Neural cell (in vitro differentiated cells): Measurements from ENCODE around the gene TET2. TPM values are rescaled to one million over a fixed set of nuclear protein-coding genes. Genes with fewer than 3 reads are reported as not detected.

ENCODE experiments used
- H2AFZ ChIP-seq: fragments of 200-600, 300-800 bp; sonication (generic), shearing (Covaris generic); 2 replicates; pipeline ENCODE4 v1.6.0; 2014; ENCODE audit warnings: low read depth, mild to moderate bottlenecking, antibody characterized with exemption, low read length, moderate library complexity
- H3F3A ChIP-seq: fragments of 200-600 bp; shearing (Covaris generic); 2 replicates; pipeline ENCODE4 v1.6.1; 2016; ENCODE audit warnings: mild to moderate bottlenecking, moderate library complexity, mixed read lengths, antibody characterized with exemption, low read length; ENCODE audit not compliant: insufficient read depth, poor library complexity, severe bottlenecking
- H3K27ac ChIP-seq: fragments of 200-600, 300-800 bp; sonication (generic), shearing (Covaris generic); 2 replicates; pipeline ENCODE4 v1.5.1; 2014; ENCODE audit warnings: mild to moderate bottlenecking, low read length, moderate library complexity
- H3K27me3 ChIP-seq: fragments of 300-800, 200-600 bp; sonication (generic), shearing (Covaris generic); 2 replicates; pipeline ENCODE4 v1.6.0; 2014; ENCODE audit warnings: mild to moderate bottlenecking, low read depth, low read length, moderate library complexity; ENCODE audit not compliant: insufficient read depth
- H3K36me3 ChIP-seq: fragments of 300-800, 200-600 bp; sonication (generic), shearing (Covaris generic); 2 replicates; pipeline ENCODE4 v1.5.1; 2014; ENCODE audit warnings: mild to moderate bottlenecking, antibody characterized with exemption, low read length, moderate library complexity; ENCODE audit not compliant: insufficient read depth
- H3K4me2 ChIP-seq: fragments of 300-800, 200-600 bp; sonication (generic), shearing (Covaris generic); 2 replicates; pipeline ENCODE4 v1.6.0; 2014; ENCODE audit warnings: mild to moderate bottlenecking, low read length
- H3K4me3 ChIP-seq: fragments of 300-800, 200-600 bp; sonication (generic), shearing (Covaris generic); 2 replicates; pipeline ENCODE4 v1.5.1; 2014; ENCODE audit warnings: mild to moderate bottlenecking, low read length, moderate library complexity
- H3K79me2 ChIP-seq: fragments of 200-600 bp; shearing (Covaris generic); replicated peaks from 2 replicates; pipeline ENCODE4 v1.6.0; 2014; ENCODE audit warnings: mild to moderate bottlenecking, low read length, moderate library complexity; ENCODE audit not compliant: insufficient read depth
- H3K9ac ChIP-seq: fragments of 300-800, 200-600 bp; sonication (generic), shearing (Covaris generic); 2 replicates; pipeline ENCODE4 v1.6.1; 2016; ENCODE audit warnings: mild to moderate bottlenecking, low read length, mixed read lengths
- H3K9me2 ChIP-seq: fragments of 200-600 bp; shearing (Covaris generic); 2 replicates; pipeline ENCODE4 v1.6.1; 2016; ENCODE audit warnings: mild to moderate bottlenecking, low read length, mixed read lengths; ENCODE audit not compliant: insufficient read depth
- H3K9me3 ChIP-seq: fragments of 200-600, 300-800 bp; sonication (generic), shearing (Covaris generic); 2 replicates; pipeline ENCODE4 v1.6.1; 2016; ENCODE audit warnings: mild to moderate bottlenecking, mixed run types, low read length, moderate library complexity, mixed read lengths
- H4K20me1 ChIP-seq: fragments of 200-600 bp; shearing (Covaris generic); 2 replicates; pipeline ENCODE4 v1.6.1; 2016; ENCODE audit warnings: mild to moderate bottlenecking, mixed run types; ENCODE audit not compliant: insufficient read depth
- CTCF ChIP-seq: fragments of 450-650 bp; IDR thresholded peaks from 2 replicates; pipeline ENCODE4 v1.5.1; 2014; ENCODE audit warnings: antibody characterized with exemption, mild to moderate bottlenecking, moderate library complexity; ENCODE audit not compliant: poor library complexity, severe bottlenecking
- EP300 ChIP-seq: fragments of 450-650 bp; conservative IDR thresholded peaks from 2 replicates; pipeline ENCODE4 v1.6.1; 2014; ENCODE audit warnings: antibody characterized with exemption, mild to moderate bottlenecking, moderate library complexity; ENCODE audit not compliant: poor library complexity, severe bottlenecking
- EZH2 ChIP-seq: fragments of 200-600, 300-800 bp; shearing (Covaris generic), sonication (generic); IDR thresholded peaks from 2 replicates; pipeline ENCODE4 v1.6.1; 2014; ENCODE audit warnings: antibody characterized with exemption, low read length, borderline replicate concordance, mild to moderate bottlenecking; ENCODE audit not compliant: insufficient read depth, poor library complexity, severe bottlenecking
- MXI1 ChIP-seq: fragments of 450-650 bp; conservative IDR thresholded peaks from 2 replicates; pipeline ENCODE4 v1.6.1; 2014; ENCODE audit warnings: antibody characterized with exemption, mild to moderate bottlenecking; ENCODE audit not compliant: poor library complexity, severe bottlenecking
- POLR2AphosphoS5 ChIP-seq: IDR thresholded peaks from 2 replicates; pipeline ENCODE4 v1.6.1; 2012
- RAD21 ChIP-seq: fragments of 450-650 bp; conservative IDR thresholded peaks from 2 replicates; pipeline ENCODE4 v1.6.1; 2014; ENCODE audit warnings: antibody characterized with exemption, mild to moderate bottlenecking, moderate library complexity
- SMC3 ChIP-seq: fragments of 450-650 bp; conservative IDR thresholded peaks from 2 replicates; pipeline ENCODE4 v1.6.1; 2014; ENCODE audit warnings: antibody characterized with exemption, mild to moderate bottlenecking, moderate library complexity; ENCODE audit not compliant: poor library complexity
- TAF1 ChIP-seq: IDR thresholded peaks from 2 replicates; pipeline ENCODE4 v1.6.1; 2012; ENCODE audit warnings: low read depth
- polyA plus RNA-seq: library from polyadenylated mRNA; depleted of rRNA; stranded (reverse); fragments of >200 nt; gene quantifications from 2 replicates; pipeline ENCODE4 v1.2.3, GENCODE V29; 2014
- TF ChIP-seq, protein P1 (sequence below): IDR thresholded peaks from 2 replicates; pipeline ENCODE4 v1.6.1; 2012; ENCODE audit warnings: borderline replicate concordance

TET2 gene
- polyA plus RNA-seq, 1 donor from 2014 or later: 27.1 TPM

GRCh38 chr4:105119356-105119755 is 27.3 kb upstream of the TET2 start:
- no peaks in the 10 kb centered on the region for H3K27me3 ChIP-seq
- H3K27ac ChIP-seq: no peak overlapping the region
- H3F3A ChIP-seq: no peaks in the 10 kb centered on the region
- no peaks in the 10 kb centered on the region for H3K36me3 ChIP-seq
- H3K79me2 ChIP-seq: no peaks in the 10 kb centered on the region
- no peak for TF ChIP-seq EZH2
- TF ChIP-seq, protein P1, sequence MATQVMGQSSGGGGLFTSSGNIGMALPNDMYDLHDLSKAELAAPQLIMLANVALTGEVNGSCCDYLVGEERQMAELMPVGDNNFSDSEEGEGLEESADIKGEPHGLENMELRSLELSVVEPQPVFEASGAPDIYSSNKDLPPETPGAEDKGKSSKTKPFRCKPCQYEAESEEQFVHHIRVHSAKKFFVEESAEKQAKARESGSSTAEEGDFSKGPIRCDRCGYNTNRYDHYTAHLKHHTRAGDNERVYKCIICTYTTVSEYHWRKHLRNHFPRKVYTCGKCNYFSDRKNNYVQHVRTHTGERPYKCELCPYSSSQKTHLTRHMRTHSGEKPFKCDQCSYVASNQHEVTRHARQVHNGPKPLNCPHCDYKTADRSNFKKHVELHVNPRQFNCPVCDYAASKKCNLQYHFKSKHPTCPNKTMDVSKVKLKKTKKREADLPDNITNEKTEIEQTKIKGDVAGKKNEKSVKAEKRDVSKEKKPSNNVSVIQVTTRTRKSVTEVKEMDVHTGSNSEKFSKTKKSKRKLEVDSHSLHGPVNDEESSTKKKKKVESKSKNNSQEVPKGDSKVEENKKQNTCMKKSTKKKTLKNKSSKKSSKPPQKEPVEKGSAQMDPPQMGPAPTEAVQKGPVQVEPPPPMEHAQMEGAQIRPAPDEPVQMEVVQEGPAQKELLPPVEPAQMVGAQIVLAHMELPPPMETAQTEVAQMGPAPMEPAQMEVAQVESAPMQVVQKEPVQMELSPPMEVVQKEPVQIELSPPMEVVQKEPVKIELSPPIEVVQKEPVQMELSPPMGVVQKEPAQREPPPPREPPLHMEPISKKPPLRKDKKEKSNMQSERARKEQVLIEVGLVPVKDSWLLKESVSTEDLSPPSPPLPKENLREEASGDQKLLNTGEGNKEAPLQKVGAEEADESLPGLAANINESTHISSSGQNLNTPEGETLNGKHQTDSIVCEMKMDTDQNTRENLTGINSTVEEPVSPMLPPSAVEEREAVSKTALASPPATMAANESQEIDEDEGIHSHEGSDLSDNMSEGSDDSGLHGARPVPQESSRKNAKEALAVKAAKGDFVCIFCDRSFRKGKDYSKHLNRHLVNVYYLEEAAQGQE: no peak
- no peak for TF ChIP-seq EP300
- TF ChIP-seq POLR2AphosphoS5: no peak
- no peak for TF ChIP-seq CTCF
- no peak for TF ChIP-seq TAF1
- TF ChIP-seq RAD21: no peak
- no peak for TF ChIP-seq SMC3
- no peak for TF ChIP-seq MXI1
- no peaks in the 10 kb centered on the region for H3K9me2 ChIP-seq
- no peaks in the 10 kb centered on the region for H4K20me1 ChIP-seq
- H3K9ac ChIP-seq: no peak overlapping the region
- no peaks in the 10 kb centered on the region for H3K9me3 ChIP-seq
- H2AFZ ChIP-seq: no peak overlapping the region
- H3K4me2 ChIP-seq: no peak overlapping the region
- no peak overlapping the region for H3K4me3 ChIP-seq

GRCh38 chr4:105120626-105121025 is 26.1 kb upstream of the TET2 start:
- no peak overlapping the region for H3K4me2 ChIP-seq
- no peaks in the 10 kb centered on the region for H3F3A ChIP-seq
- H3K9me3 ChIP-seq: no peaks in the 10 kb centered on the region
- H3K9me2 ChIP-seq: no peaks in the 10 kb centered on the region
- TF ChIP-seq CTCF (no peak), TAF1 (no peak), SMC3 (no peak), EP300 (no peak), MXI1 (no peak), EZH2 (no peak), POLR2AphosphoS5 (no peak), RAD21 (no peak)
- TF ChIP-seq, protein P1: no peak
- H2AFZ ChIP-seq: no peak overlapping the region
- H4K20me1 ChIP-seq: no peaks in the 10 kb centered on the region
- no peak overlapping the region for H3K27ac ChIP-seq
- H3K79me2 ChIP-seq: no peaks in the 10 kb centered on the region
- H3K9ac ChIP-seq: no peak overlapping the region
- no peak overlapping the region for H3K4me3 ChIP-seq
- H3K27me3 ChIP-seq: no peaks in the 10 kb centered on the region
- no peaks in the 10 kb centered on the region for H3K36me3 ChIP-seq
